BLaER1 treated with 17β-estradiol and CSF1 and Interleukin-3, amounts not matched to agents 10 nM and 100 nM (cell line): ENCODE data around the gene NCSTN.

Experiments
- H3K27ac ChIP-seq, 11 experiments: shearing (Covaris generic); formaldehyde crosslinking; 2 replicates each; pipeline ENCODE4 v1.8.1; 2022
- H3K27me3 ChIP-seq, 11 experiments: shearing (Covaris generic); formaldehyde crosslinking; 2 replicates each; pipeline ENCODE4 v1.8.1; 2022
- H3K36me3 ChIP-seq, 11 experiments: shearing (Covaris generic); formaldehyde crosslinking; 2 replicates each; pipeline ENCODE4 v1.8.1; 2022
- H3K4me1 ChIP-seq, 10 experiments: shearing (Covaris generic); formaldehyde crosslinking; 2 replicates each; pipeline ENCODE4 v1.8.1; 2022
- H3K4me2 ChIP-seq, 11 experiments: shearing (Covaris generic); formaldehyde crosslinking; 2 replicates each; pipeline ENCODE4 v1.8.1; 2022
- H3K4me3 ChIP-seq, 10 experiments: shearing (Covaris generic); formaldehyde crosslinking; 2 replicates each; pipeline ENCODE4 v1.8.1; 2022
- H3K9ac ChIP-seq, 11 experiments: shearing (Covaris generic); formaldehyde crosslinking; 2 replicates each; pipeline ENCODE4 v1.8.1; 2022
- H3K9me3 ChIP-seq, 11 experiments: shearing (Covaris generic); formaldehyde crosslinking; replicated peaks in 1 of 11; 2 replicates each; pipeline ENCODE4 v1.8.1; 2022
- H4K20me1 ChIP-seq, 11 experiments: shearing (Covaris generic); formaldehyde crosslinking; 2 replicates each; pipeline ENCODE4 v1.8.1; 2022
- Cebpa-rat ChIP-seq, 11 experiments: shearing (Covaris generic); IDR thresholded peaks; 2 replicates each; pipeline ENCODE4 v1.8.1; 2022

NCSTN gene

DNA sequence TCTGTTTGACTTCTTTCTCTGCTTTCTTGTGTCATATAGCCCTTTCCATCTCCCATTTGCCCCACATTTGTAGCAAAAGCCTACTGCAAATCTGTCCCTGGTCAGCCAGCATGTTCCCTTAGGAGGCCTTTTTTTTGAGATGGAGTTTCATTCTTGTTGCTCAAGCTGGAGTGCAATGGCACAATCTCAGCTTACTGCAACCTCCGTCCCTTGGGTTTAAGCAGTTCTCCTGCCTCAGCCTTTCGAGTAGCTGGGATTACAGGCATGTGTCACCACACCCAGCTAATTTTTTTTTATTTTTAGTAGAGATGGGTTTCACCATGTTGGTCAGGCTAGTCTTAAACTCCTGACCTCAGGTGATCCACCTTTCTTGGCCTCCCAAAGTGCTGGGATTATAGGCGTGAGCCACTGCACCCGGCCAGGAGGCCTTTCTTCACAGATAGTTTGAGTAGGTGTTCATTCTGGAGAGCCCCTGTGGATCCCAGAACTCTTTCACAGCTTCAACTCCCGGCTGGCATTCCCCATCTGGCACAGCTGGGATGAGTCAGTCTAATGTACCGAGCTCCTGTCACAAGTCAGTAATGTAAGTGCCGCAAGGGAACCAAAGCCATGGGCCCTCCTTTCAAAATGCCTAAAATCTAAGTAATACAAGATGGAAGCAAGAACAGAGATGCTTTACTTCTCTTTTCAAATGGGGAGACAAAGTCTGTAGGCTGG, 14.3 kb downstream of the NCSTN start:
- TF ChIP-seq Cebpa-rat (IDR thresholded peaks at IDR 0.05): no peak
- no peak overlapping the region for H3K4me3 ChIP-seq
- H3K9ac ChIP-seq: no peak overlapping the region
- no peaks in the 10 kb centered on the region for H3K9me3 ChIP-seq
- H3K27me3 ChIP-seq: no peaks in the 10 kb centered on the region
- H3K27ac ChIP-seq: peak overlapping the region in 1 of 11 experiments; percentile 8; a peak in 1 of 22 replicates
- H3K4me2 ChIP-seq: no peak overlapping the region
- peaks cover 65 to 94% (median 85%) of the 10 kb centered on the region in 11 experiments for H3K36me3 ChIP-seq
- peaks cover 0 to 18% (median 0%) of the 10 kb centered on the region in 11 experiments; a peak in 5 of 22 replicates for H4K20me1 ChIP-seq
- peaks cover 26 to 32% (median 31%) of the 10 kb centered on the region in 10 experiments for H3K4me1 ChIP-seq

- H3K4me3 ChIP-seq: no peak overlapping the region
- H3K9me3 ChIP-seq: no peaks in the 10 kb centered on the region
- H3K36me3 ChIP-seq: peaks cover 58 to 88% (median 79%) of the 10 kb centered on the region in 11 experiments
- no peak overlapping the region for H3K9ac ChIP-seq
- H3K27ac ChIP-seq: no peak overlapping the region
- peaks cover 27 to 38% (median 37%) of the 10 kb centered on the region in 10 experiments for H3K4me1 ChIP-seq
- H3K4me2 ChIP-seq: no peak overlapping the region
- TF ChIP-seq Cebpa-rat (IDR thresholded peaks at IDR 0.05): no peak
- peaks cover 0 to 18% (median 0%) of the 10 kb centered on the region in 11 experiments; a peak in 5 of 22 replicates for H4K20me1 ChIP-seq
- H3K27me3 ChIP-seq: no peaks in the 10 kb centered on the region
Measured at GRCh38 chr1:160358073-160358472, 14.9 kb downstream of the NCSTN start.

DNA sequence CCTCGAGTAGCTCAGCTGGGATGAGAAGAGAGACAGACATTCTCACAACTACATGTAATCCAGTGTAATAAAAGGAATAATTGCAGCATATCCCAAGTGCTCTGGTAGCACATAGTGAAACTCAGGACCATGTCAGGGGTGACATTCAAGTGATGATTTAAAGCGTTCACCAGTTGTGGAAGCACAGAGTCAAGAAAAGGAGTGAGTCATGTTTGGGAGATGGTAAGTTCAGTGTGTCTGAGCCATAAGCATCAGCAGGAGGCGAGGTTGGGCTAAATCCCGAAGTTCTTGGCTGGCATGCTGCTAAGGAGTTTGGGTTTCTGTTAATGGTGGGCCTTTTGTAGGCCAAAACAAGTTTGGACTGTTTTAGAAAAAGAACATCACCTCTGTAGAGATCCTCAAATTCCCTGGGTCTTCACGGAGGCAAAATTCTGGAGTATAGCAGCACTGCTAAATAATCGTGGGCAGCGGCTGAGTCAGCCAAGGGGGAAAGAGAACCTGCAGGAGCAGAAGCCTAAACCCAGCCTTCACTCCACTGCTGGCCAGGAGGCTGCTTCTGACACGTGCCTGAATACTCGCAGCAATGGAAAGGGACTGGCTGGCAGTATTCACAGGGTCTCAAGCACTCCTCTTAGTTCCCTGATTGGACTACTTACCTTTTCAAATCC, 16.5 kb downstream of the NCSTN start:
- H3K4me1 ChIP-seq: peaks cover 27 to 41% (median 37%) of the 10 kb centered on the region in 10 experiments
- peaks cover 0 to 10% (median 0%) of the 10 kb centered on the region in 11 experiments; a peak in 3 of 22 replicates for H4K20me1 ChIP-seq
- H3K27ac ChIP-seq: peak overlapping the region in 3 of 11 experiments; percentile 8 to 52 (median 23); a peak in 3 of 22 replicates
- H3K27me3 ChIP-seq: no peaks in the 10 kb centered on the region
- H3K36me3 ChIP-seq: peaks cover 42 to 72% (median 62%) of the 10 kb centered on the region in 11 experiments
- H3K9me3 ChIP-seq: no peaks in the 10 kb centered on the region
- no peak overlapping the region for H3K4me3 ChIP-seq
- TF ChIP-seq Cebpa-rat (IDR thresholded peaks at IDR 0.05): no peak
- no peak overlapping the region; a peak in 2 of 22 replicates for H3K9ac ChIP-seq
- peak overlapping the region in 9 of 11 experiments; percentile 1 to 74 (median 66); a peak in 16 of 22 replicates for H3K4me2 ChIP-seq

DNA sequence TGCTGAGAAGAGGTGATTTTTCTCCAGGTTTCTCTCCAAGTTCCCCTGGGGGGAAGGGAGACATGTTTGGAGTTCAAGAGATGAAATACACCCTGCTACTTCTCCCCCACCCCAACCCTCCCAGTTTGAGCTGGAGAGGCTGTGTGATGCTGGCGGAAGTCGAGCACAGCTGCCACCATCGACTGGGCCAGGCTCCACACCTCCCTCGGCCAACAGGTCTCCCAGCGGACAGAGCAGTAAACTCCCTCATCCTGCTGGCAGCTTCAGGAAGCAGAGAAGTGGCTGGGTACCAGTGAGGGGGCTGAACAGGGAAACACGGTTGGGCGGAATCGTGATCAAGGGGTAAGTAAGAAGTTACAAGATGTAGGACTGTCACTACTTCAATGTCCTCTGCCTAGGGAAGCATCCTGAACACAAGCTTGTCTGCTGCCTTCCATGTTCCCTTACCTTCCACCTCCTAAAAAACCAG, 17.1 kb downstream of the NCSTN start:
- Histone ChIP-seq H3K4me1 (peaks cover 27 to 41% (median 37%) of the 10 kb centered on the region in 10 experiments), H3K27ac (peak overlapping the region in 6 of 11 experiments; percentile 10 to 52 (median 26); a peak in 10 of 22 replicates), H3K36me3 (peaks cover 37 to 66% (median 57%) of the 10 kb centered on the region in 11 experiments), H3K4me2 (peak overlapping the region in 9 of 11 experiments; percentile 1 to 74 (median 66); a peak in 17 of 22 replicates), H3K27me3 (no peaks in the 10 kb centered on the region), H4K20me1 (peaks cover 0 to 8% (median 0%) of the 10 kb centered on the region in 11 experiments; a peak in 3 of 22 replicates), H3K9ac (peak overlapping the region in 1 of 11 experiments; percentile 22; a peak in 1 of 22 replicates), H3K9me3 (no peaks in the 10 kb centered on the region), H3K4me3 (no peak overlapping the region)
- no peak for TF ChIP-seq Cebpa-rat (IDR thresholded peaks at IDR 0.05)

- Histone ChIP-seq H3K9me3 (no peaks in the 10 kb centered on the region), H3K4me2 (peak overlapping the region in 9 of 11 experiments; percentile 41 to 75 (median 68); a peak in 18 of 22 replicates), H3K4me3 (no peak overlapping the region), H3K36me3 (peaks cover 27 to 56% (median 47%) of the 10 kb centered on the region in 11 experiments), H3K27me3 (no peaks in the 10 kb centered on the region), H3K4me1 (peaks cover 27 to 41% (median 37%) of the 10 kb centered on the region in 10 experiments), H3K9ac (peak overlapping the region in 2 of 11 experiments; percentile 13 to 32; a peak in 1 of 22 replicates), H3K27ac (peak overlapping the region in 5 of 11 experiments; percentile 31 to 70 (median 48); a peak in 7 of 22 replicates), H4K20me1 (peaks cover 0 to 8% (median 0%) of the 10 kb centered on the region in 11 experiments; a peak in 3 of 22 replicates)
- no peak for TF ChIP-seq Cebpa-rat (IDR thresholded peaks at IDR 0.05)
Measured at GRCh38 chr1:160361199-160361598, 18.0 kb downstream of the NCSTN start.

GRCh38 chr1:160361814-160362167, 18.6 kb downstream of the NCSTN start:
- Histone ChIP-seq H3K4me1 (peaks cover 27 to 43% (median 37%) of the 10 kb centered on the region in 10 experiments), H4K20me1 (peaks cover 0 to 3% (median 0%) of the 10 kb centered on the region in 11 experiments; a peak in 3 of 22 replicates), H3K9ac (peak overlapping the region in 4 of 11 experiments; percentile 3 to 44 (median 22); a peak in 4 of 22 replicates), H3K36me3 (peaks cover 21 to 51% (median 41%) of the 10 kb centered on the region in 11 experiments), H3K27me3 (no peaks in the 10 kb centered on the region), H3K4me3 (no peak overlapping the region), H3K9me3 (no peaks in the 10 kb centered on the region), H3K4me2 (peak overlapping the region; percentile 27 to 75 (median 56); a peak in 20 of 22 replicates), H3K27ac (peak overlapping the region in 9 of 11 experiments; percentile 21 to 70 (median 45); a peak in 14 of 22 replicates)
- TF ChIP-seq Cebpa-rat (IDR thresholded peaks at IDR 0.05): no peak

DNA sequence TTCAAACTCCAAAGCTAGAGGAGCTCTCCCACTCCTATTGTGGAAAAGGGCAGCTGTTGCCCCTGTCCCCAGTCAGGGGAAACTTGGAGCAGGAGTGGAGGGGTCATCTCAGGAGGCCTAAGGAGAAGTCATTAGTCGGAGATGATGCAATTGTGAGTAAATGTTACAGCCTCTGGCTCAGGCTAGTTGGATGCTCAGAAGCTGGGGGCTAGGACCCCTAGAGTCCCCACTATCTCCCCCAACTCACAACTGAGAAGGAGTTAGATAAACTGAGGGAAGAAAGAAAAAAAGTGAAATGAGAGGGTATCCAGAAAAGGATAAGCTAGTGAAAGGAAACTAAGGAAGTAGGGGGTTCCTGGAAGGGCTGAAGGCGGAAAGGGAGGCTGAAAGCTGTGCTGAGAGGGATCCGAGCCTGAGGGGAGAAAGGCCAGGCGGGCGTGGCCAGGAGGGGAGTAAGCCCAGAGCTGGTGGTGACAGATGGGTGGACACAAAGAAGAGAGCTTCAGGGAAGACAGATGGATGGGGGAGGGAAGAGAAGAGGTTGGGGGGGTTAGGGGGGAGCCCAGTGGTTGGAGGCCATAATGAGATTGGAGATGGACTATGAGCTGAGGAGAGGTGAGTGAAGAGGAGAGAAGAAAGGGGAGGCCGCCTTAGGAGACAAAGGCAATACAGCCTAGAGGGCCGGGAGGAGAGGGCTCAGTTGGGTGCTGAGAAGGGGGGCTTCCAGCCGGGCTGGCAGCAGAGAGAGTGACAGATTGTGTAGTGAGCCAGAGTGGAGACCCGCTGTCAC, 19.2 kb downstream of the NCSTN start:
- peak overlapping the region; percentile 27 to 75 (median 56); a peak in 20 of 22 replicates for H3K4me2 ChIP-seq

GRCh38 chr1:160363010-160363409, 19.8 kb downstream of the NCSTN start:
- Histone ChIP-seq H3K4me3 (no peak overlapping the region), H3K4me2 (peak overlapping the region in 9 of 11 experiments; percentile 27 to 75 (median 64); a peak in 6 of 22 replicates), H3K36me3 (peaks cover 9 to 38% (median 29%) of the 10 kb centered on the region in 11 experiments), H3K9ac (no peak overlapping the region), H3K4me1 (peaks cover 27 to 43% (median 38%) of the 10 kb centered on the region in 10 experiments), H4K20me1 (peaks cover 0 to 2% (median 0%) of the 10 kb centered on the region in 11 experiments; a peak in 2 of 22 replicates), H3K9me3 (no peaks in the 10 kb centered on the region), H3K27me3 (no peaks in the 10 kb centered on the region), H3K27ac (peak overlapping the region in 9 of 11 experiments; percentile 12 to 70 (median 41); a peak in 11 of 22 replicates)
- TF ChIP-seq Cebpa-rat (IDR thresholded peaks at IDR 0.05): no peak

More for the DNA sequence above, 19.2 kb downstream of the NCSTN start:
- H3K4me3 ChIP-seq: no peak overlapping the region
- no peaks in the 10 kb centered on the region for H3K27me3 ChIP-seq
- H3K9me3 ChIP-seq: no peaks in the 10 kb centered on the region
- peaks cover 16 to 45% (median 36%) of the 10 kb centered on the region in 11 experiments for H3K36me3 ChIP-seq
- peak overlapping the region in 3 of 11 experiments; percentile 3 to 44 (median 32); a peak in 5 of 22 replicates for H3K9ac ChIP-seq
- 0 out of 22 replicates have a peak, but pooled peaks of 1 of the 11 experiments have one; percentile 31 for TF ChIP-seq Cebpa-rat (IDR thresholded peaks at IDR 0.05)
- peak overlapping the region in 10 of 11 experiments; percentile 19 to 70 (median 41); a peak in 15 of 22 replicates for H3K27ac ChIP-seq
- H3K4me1 ChIP-seq: peaks cover 27 to 43% (median 37%) of the 10 kb centered on the region in 10 experiments
- no peaks in the 10 kb centered on the region; a peak in 2 of 22 replicates for H4K20me1 ChIP-seq
